ENCODE measurements around the gene ADAMTS3.
"Not testable (repeated sequence)": the region's sequence is repeated elsewhere in the genome, so short reads cannot be mapped to it uniquely, and the experiment has no call there.

ADAMTS3 gene

DNA sequence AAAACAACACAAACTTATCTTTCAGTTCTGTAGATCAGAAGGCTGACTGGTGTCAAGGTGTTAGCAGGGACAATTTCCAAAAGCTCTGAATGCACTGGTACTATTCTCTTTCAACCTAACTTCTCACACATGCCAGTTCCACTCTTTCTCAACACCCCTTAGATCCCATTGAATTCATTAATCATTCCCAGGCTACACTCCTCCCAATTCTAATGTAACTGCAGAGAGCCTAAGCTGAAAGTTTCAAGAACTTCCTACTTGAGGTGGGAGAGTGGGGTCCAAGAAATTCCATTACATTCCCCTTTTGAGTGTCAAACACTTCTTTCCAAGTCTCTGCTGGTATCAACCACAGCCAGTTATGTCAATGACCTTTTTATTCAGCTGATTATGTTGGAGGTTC lies 142.0 kb downstream of the ADAMTS3 start:
- Histone ChIP-seq H3K36me3 (no peaks in the 10 kb centered on the region), H3K27ac (no peak overlapping the region), H3K4me1 (ENCODE audit: control insufficient read depth in 1 of 2, insufficient read depth in 1 of 2, low read depth in 1 of 2, low read length in 1 of 2) (no peaks in the 10 kb centered on the region), H3K27me3 (no peaks in the 10 kb centered on the region), H3K9me3 (no peaks in the 10 kb centered on the region), H3K4me3 (ENCODE audit: low read depth in 1 of 2, low read length in 1 of 2) (no peak overlapping the region)
- TF ChIP-seq, protein P1, sequence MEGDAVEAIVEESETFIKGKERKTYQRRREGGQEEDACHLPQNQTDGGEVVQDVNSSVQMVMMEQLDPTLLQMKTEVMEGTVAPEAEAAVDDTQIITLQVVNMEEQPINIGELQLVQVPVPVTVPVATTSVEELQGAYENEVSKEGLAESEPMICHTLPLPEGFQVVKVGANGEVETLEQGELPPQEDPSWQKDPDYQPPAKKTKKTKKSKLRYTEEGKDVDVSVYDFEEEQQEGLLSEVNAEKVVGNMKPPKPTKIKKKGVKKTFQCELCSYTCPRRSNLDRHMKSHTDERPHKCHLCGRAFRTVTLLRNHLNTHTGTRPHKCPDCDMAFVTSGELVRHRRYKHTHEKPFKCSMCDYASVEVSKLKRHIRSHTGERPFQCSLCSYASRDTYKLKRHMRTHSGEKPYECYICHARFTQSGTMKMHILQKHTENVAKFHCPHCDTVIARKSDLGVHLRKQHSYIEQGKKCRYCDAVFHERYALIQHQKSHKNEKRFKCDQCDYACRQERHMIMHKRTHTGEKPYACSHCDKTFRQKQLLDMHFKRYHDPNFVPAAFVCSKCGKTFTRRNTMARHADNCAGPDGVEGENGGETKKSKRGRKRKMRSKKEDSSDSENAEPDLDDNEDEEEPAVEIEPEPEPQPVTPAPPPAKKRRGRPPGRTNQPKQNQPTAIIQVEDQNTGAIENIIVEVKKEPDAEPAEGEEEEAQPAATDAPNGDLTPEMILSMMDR (IDR thresholded peaks at IDR 0.05), result no peak

DNA sequence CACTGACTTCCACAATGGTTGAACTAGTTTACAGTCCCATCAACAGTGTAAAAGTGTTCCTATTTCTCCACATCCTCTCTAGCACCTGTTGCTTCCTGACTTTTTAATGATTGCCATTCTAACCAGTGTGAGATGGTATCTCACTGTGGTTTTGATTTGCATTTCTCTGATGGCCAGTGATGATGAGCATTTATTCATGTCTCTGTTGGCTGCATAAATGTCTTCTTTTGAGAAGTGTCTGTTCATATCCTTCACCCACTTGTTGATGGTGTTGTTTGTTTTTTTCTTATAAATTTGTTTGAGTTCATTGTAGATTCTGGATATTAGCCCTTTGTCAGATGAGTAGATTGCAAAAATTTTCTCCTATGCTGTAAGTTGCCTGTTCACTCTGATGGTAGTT lies 143.1 kb downstream of the ADAMTS3 start:
- H3K36me3 ChIP-seq; H3K27ac ChIP-seq; H3K4me1 ChIP-seq (ENCODE audit: control insufficient read depth in 1 of 2, insufficient read depth in 1 of 2, low read depth in 1 of 2, low read length in 1 of 2); H3K4me3 ChIP-seq (ENCODE audit: low read depth in 1 of 2, low read length in 1 of 2); H3K9me3 ChIP-seq; H3K27me3 ChIP-seq: not testable (repeated sequence)

DNA sequence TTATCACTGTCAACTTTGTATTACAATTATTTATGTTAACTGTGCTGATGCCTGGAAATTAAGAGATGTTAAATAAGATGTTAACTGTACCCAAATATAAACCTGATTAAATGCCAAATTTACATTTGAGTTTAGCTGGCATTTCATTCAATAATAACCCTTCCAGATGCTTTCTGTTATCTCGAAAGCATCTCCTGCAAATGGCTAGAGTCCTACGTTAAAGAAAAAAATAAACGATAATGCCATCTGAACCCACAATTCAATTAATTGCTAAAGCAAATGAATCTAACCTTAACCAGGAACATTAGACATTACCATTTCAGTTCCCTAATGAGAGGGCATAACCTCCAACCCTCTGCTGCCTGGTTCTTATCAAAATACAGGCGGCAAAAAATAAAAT lies 145.0 kb downstream of the ADAMTS3 start:
- H3K27me3 ChIP-seq, result no peaks in the 10 kb centered on the region
- H3K27ac ChIP-seq, result no peak overlapping the region
- H3K36me3 ChIP-seq, result no peaks in the 10 kb centered on the region
- TF ChIP-seq, protein P1 (IDR thresholded peaks at IDR 0.05), result no peak
- no peaks in the 10 kb centered on the region for H3K9me3 ChIP-seq
- H3K4me1 ChIP-seq (ENCODE audit: control insufficient read depth in 1 of 2, insufficient read depth in 1 of 2, low read depth in 1 of 2, low read length in 1 of 2), result no peaks in the 10 kb centered on the region
- H3K4me3 ChIP-seq (ENCODE audit: low read depth in 1 of 2, low read length in 1 of 2), result no peak overlapping the region

DNA sequence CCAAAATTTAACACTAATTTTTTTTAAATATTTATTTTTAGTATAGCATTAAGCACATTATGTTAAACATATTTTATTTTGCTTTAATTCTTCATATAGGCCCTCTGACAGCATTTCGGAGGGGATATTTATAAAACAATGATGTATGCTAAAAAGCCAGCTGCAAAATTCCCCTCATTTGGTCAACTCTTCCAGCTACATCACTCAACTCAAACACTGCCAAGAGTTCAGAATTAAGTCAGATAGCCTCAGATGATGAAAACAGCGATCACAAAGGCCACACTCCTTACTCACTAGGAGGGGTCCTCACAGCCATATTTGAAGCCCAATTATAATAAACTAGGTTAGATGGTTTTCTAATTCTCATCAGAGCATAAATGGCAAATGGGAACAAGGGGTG lies 146.6 kb downstream of the ADAMTS3 start:
- H3K27me3 ChIP-seq, result no peaks in the 10 kb centered on the region
- H3K4me1 ChIP-seq (ENCODE audit: control insufficient read depth in 1 of 2, insufficient read depth in 1 of 2, low read depth in 1 of 2, low read length in 1 of 2), result no peaks in the 10 kb centered on the region
- TF ChIP-seq, protein P1 (IDR thresholded peaks at IDR 0.05), result no peak
- no peak overlapping the region for H3K27ac ChIP-seq
- no peak overlapping the region for H3K4me3 ChIP-seq (ENCODE audit: low read depth in 1 of 2, low read length in 1 of 2)
- no peaks in the 10 kb centered on the region for H3K36me3 ChIP-seq
- H3K9me3 ChIP-seq, result no peaks in the 10 kb centered on the region

DNA sequence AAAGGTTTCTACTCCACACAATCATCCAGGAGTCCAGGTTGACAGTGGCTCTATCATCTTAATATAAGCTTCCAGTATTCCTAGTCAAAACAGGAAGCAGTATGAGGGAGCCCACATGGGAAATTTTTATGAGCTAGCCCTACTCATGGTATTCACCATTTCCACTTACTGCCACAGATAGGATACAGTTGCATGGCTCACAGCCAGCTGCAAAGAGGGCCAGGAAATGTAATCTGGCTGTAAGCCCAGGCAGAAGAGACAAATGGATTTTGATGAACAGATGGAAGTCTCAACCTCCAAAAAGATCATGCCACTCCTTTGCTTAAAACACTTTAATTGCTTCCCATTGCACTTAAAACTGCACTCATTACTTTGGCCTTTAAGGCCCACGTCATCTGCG lies 150.6 kb downstream of the ADAMTS3 start:
- no peaks in the 10 kb centered on the region for H3K4me1 ChIP-seq (ENCODE audit: control insufficient read depth in 1 of 2, insufficient read depth in 1 of 2, low read depth in 1 of 2, low read length in 1 of 2)
- H3K9me3 ChIP-seq, result no peaks in the 10 kb centered on the region
- H3K4me3 ChIP-seq (ENCODE audit: low read depth in 1 of 2, low read length in 1 of 2), result no peak overlapping the region
- H3K27me3 ChIP-seq, result no peaks in the 10 kb centered on the region
- H3K36me3 ChIP-seq, result no peaks in the 10 kb centered on the region
- no peak overlapping the region for H3K27ac ChIP-seq
- TF ChIP-seq, protein P1 (IDR thresholded peaks at IDR 0.05), result no peak

DNA sequence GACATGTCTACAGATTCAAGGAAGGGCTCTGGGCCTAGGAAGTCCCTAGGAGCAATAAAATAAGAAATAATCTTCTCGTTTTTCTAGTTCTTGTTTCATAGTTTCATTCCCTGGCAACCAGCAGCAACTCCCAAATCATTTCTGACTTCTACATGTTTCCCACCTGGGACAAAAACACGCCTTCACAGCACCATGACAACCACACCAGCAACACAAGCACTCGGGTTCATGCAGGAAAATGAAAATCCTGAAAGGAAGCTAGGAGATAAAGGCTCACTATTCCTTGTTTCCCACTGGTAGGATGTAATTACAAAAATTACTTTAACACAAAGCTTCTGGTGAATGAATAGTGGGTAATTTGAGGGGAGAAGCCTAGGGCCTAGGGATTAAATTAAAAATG lies 158.9 kb downstream of the ADAMTS3 start:
- no peaks in the 10 kb centered on the region for H3K27me3 ChIP-seq
- no peaks in the 10 kb centered on the region for H3K9me3 ChIP-seq

More for the DNA sequence above, 158.9 kb downstream of the ADAMTS3 start:
- no peak overlapping the region for H3K27ac ChIP-seq
- no peak overlapping the region for H3K4me3 ChIP-seq (ENCODE audit: low read depth in 1 of 2, low read length in 1 of 2)
- no peaks in the 10 kb centered on the region for H3K36me3 ChIP-seq
- TF ChIP-seq, protein P1 (IDR thresholded peaks at IDR 0.05), result no peak
- no peaks in the 10 kb centered on the region for H3K4me1 ChIP-seq (ENCODE audit: control insufficient read depth in 1 of 2, insufficient read depth in 1 of 2, low read depth in 1 of 2, low read length in 1 of 2)

Data from neutrophil (primary cell).